ENCODE results near the gene ACIN1. TPM values are rescaled to one million over a fixed set of nuclear protein-coding genes. Genes with fewer than 3 reads are reported as not detected.

The ACIN1 gene
- total and polyA plus RNA-seq, 2 of the 13 experiments (the other 11 are each of a cell fraction or from before 2014, with no cell fraction given) = 165 to 183 TPM

GRCh38 chr14:23056956-23057756, 37.8 kb downstream of the ACIN1 start, which contains the start of gene CDH24 (continued):
- TF ChIP-seq AHDC1 (CRISPR knock-in tag; IDR thresholded peaks at IDR 0.05; ENCODE audit: borderline replicate concordance) = no peak
- no peak for TF ChIP-seq NCOA2 (CRISPR knock-in tag; IDR thresholded peaks at IDR 0.05)
- no peak for TF ChIP-seq ZNF766 (CRISPR knock-in tag; IDR thresholded peaks at IDR 0.05; ENCODE audit: borderline replicate concordance)
- TF ChIP-seq PAXIP1 (CRISPR knock-in tag; conservative IDR thresholded peaks at IDR 0.05) = no peak
- TF ChIP-seq ZNF317 (CRISPR knock-in tag; IDR thresholded peaks at IDR 0.05) = no peak
- TF ChIP-seq GMEB1 (CRISPR knock-in tag; IDR thresholded peaks at IDR 0.05; ENCODE audit: borderline replicate concordance) = no peak
- TF ChIP-seq ETV5 (CRISPR knock-in tag; IDR thresholded peaks at IDR 0.05; ENCODE audit: borderline replicate concordance) = no peak
- TF ChIP-seq NFIB (CRISPR knock-in tag; IDR thresholded peaks at IDR 0.05; ENCODE audit: borderline replicate concordance) = peak; percentile 78; the same call in 1 of the 2 replicates
- no peak for TF ChIP-seq NFYC (CRISPR knock-in tag; IDR thresholded peaks at IDR 0.05)
- no peak for TF ChIP-seq MED13 (CRISPR knock-in tag; IDR thresholded peaks at IDR 0.05)
- TF ChIP-seq RBM39 (IDR thresholded peaks at IDR 0.05; ENCODE audit: low read depth, low read length, poor library complexity, severe bottlenecking) = no peak
- no peak for TF ChIP-seq JARID2 (CRISPR knock-in tag; IDR thresholded peaks at IDR 0.05; ENCODE audit: insufficient replicate concordance)
- TF ChIP-seq ZSCAN9 (CRISPR knock-in tag; IDR thresholded peaks at IDR 0.05; ENCODE audit: borderline replicate concordance) = no peak
- no peak for TF ChIP-seq ZSCAN31 (CRISPR knock-in tag; IDR thresholded peaks at IDR 0.05; ENCODE audit: low read depth)
- no peak for TF ChIP-seq PHB2 (IDR thresholded peaks at IDR 0.05; ENCODE audit: partially characterized antibody)
- no peak for TF ChIP-seq ZNF597 (CRISPR knock-in tag; IDR thresholded peaks at IDR 0.05)
- 0 out of 2 replicates have a peak, but pooled peaks have one; percentile 17 for TF ChIP-seq ZNF136 (CRISPR knock-in tag; IDR thresholded peaks at IDR 0.05; ENCODE audit: low read depth)

All from HepG2 (cell line).